Measurements from ENCODE around the gene RABGAP1L.

RABGAP1L gene

DNA sequence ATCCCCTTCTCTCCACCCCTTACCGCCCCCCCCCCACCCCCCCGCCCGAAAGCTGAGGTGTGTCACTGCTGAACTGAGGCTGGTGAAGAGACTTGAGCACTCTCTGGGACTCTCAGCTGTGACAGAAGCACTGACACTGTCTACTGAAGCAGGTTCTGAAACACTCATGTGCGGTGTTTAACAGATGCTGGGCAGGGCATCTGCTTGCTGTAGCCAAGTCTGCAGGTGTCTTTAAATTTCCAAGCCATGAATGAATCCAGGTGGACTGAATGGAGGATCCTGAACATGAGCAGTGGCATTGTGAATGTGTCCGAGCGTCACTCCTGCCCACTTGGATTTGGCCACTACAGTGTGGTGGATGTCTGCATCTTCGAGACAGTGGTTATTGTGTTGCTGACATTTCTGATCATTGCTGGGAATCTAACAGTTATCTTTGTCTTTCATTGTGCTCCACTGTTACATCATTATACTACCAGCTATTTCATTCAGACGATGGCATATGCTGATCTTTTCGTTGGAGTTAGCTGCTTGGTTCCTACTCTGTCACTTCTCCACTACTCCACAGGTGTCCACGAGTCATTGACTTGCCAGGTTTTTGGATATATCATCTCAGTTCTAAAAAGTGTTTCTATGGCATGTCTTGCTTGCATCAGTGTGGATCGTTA, 288.7 kb downstream of the RABGAP1L start, which contains the start of gene GPR52:
Gene GPR52 (plus strand): TSS at position 99 of the 665 bp plus-strand sequence. CDS start 148 bp downstream, at position 247.
- H3K9me3 ChIP-seq: no peaks in the 10 kb centered on the region
- no peaks in the 10 kb centered on the region for H3K36me3 ChIP-seq
- H3K9ac ChIP-seq: no peak within 1 kb of the TSS
- H3K4me3 ChIP-seq: no peak within 1 kb of the TSS
- no peaks in the 10 kb centered on the region for H3K4me1 ChIP-seq
- no peak within 1 kb of the TSS for H3K4me2 ChIP-seq
- H4K20me1 ChIP-seq: no peaks in the 10 kb centered on the region
- H3K27ac ChIP-seq: no peak within 1 kb of the TSS
- H3K27me3 ChIP-seq: no peaks in the 10 kb centered on the region
- no peak for TF ChIP-seq Cebpa-rat (IDR thresholded peaks at IDR 0.05)

DNA sequence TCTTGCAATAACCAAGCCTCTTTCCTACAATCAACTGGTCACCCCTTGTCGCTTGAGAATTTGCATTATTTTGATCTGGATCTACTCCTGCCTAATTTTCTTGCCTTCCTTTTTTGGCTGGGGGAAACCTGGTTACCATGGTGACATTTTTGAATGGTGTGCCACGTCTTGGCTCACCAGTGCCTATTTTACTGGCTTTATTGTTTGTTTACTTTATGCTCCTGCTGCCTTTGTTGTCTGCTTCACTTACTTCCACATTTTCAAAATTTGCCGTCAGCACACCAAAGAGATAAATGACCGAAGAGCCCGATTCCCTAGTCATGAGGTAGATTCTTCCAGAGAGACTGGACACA, 289.2 kb downstream of the RABGAP1L start:
- H3K27ac ChIP-seq: no peak overlapping the region
- H3K4me2 ChIP-seq: no peak overlapping the region
- no peak overlapping the region for H3K4me3 ChIP-seq
- no peaks in the 10 kb centered on the region for H3K4me1 ChIP-seq
- no peaks in the 10 kb centered on the region for H3K27me3 ChIP-seq
- no peaks in the 10 kb centered on the region for H3K36me3 ChIP-seq
- H4K20me1 ChIP-seq: no peaks in the 10 kb centered on the region
- H3K9me3 ChIP-seq: no peaks in the 10 kb centered on the region
- no peak for TF ChIP-seq Cebpa-rat (IDR thresholded peaks at IDR 0.05)
- H3K9ac ChIP-seq: no peak overlapping the region

DNA sequence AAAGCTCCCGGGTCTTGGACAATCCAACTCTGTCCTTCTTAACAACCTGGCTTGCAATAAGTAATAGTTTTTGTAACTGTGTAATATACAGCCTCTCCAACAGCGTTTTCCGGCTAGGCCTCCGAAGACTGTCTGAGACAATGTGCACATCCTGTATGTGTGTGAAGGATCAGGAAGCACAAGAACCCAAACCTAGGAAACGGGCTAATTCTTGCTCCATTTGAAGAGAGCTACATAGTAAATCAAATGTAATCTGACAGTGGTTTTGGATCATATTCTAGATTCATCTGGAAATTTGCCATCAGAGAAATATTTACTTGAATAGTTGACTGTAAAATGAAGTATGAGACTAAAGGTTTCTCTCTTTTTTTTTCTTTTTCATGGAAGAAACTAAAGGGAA, 289.7 kb downstream of the RABGAP1L start:
- Histone ChIP-seq H3K27me3 (no peaks in the 10 kb centered on the region), H3K4me1 (no peaks in the 10 kb centered on the region), H3K36me3 (no peaks in the 10 kb centered on the region), H4K20me1 (no peaks in the 10 kb centered on the region), H3K27ac (no peak overlapping the region), H3K4me3 (no peak overlapping the region), H3K9me3 (no peaks in the 10 kb centered on the region), H3K4me2 (no peak overlapping the region), H3K9ac (no peak overlapping the region)
- no peak for TF ChIP-seq Cebpa-rat (IDR thresholded peaks at IDR 0.05)

DNA sequence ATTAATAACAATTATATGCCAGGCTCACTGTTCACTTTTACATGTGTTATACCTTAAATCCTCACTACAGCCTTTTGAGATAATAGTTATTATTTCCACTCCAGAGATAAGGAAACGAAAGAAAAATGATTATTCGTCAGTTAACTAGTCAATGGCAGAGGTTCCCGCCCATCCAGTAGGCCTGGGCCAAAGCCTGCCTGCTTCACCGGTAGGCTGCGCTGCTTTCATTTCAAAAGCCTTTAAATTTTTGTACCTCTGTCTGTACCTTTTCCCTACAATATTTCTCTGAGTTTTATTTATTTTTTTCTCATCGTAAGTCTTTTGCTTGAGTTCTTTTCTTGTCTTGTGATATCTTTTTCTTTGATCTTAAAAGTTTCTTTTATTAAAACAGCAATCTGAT, 292.1 kb downstream of the RABGAP1L start:
- H3K36me3 ChIP-seq: no peaks in the 10 kb centered on the region
- H4K20me1 ChIP-seq: no peaks in the 10 kb centered on the region
- TF ChIP-seq Cebpa-rat (IDR thresholded peaks at IDR 0.05): no peak
- no peaks in the 10 kb centered on the region for H3K9me3 ChIP-seq
- H3K9ac ChIP-seq: no peak overlapping the region
- no peaks in the 10 kb centered on the region for H3K27me3 ChIP-seq
- H3K4me3 ChIP-seq: no peak overlapping the region
- H3K4me2 ChIP-seq: no peak overlapping the region
- H3K4me1 ChIP-seq: no peaks in the 10 kb centered on the region
- no peak overlapping the region for H3K27ac ChIP-seq

DNA sequence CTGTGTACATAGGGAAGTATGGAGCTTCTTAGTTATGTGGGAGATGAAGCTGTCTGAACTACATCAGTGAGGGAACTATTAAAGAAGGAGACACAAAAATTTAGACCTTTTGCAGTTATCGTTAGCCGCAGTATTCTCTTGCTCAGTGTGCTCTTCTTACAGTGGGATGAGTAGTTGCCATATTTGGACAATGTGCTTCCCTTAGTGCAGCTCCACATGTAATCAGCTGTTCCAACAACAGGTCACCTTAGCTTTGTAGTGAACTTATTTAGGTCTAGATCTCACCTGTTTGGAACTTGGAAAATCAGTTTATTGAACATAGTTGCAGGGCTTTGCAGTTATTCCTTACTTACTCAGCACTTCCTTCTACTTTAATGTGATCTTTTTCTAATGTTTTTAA, 306.5 kb downstream of the RABGAP1L start:
- no peak for TF ChIP-seq Cebpa-rat (IDR thresholded peaks at IDR 0.05)
- Histone ChIP-seq H3K27ac (no peak overlapping the region), H3K9ac (no peak overlapping the region), H3K27me3 (no peaks in the 10 kb centered on the region), H3K36me3 (no peaks in the 10 kb centered on the region), H3K4me2 (no peak overlapping the region), H3K4me1 (no peaks in the 10 kb centered on the region), H3K4me3 (no peak overlapping the region), H3K9me3 (no peaks in the 10 kb centered on the region), H4K20me1 (no peaks in the 10 kb centered on the region)

DNA sequence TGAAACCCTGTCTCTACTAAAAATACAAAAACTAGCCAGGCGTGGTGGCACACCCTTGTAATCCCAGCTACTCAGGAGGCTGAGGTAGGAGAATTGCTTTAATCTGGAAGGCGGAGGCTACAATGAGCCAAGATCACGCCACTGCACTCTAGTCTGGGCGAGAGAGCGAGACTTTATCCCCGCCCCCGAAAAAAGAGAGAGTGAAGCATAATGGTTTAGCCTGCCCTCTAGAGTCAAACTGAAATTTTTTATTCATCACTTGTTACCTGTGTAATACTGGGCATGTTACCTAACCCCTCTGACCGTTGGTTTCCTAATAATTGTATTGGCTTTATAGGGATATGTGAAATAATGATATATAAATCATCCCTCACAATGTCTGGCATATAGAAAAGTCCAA, 307.3 kb downstream of the RABGAP1L start:
- Histone ChIP-seq H3K27ac (no peak overlapping the region), H3K4me2 (no peak overlapping the region), H4K20me1 (no peaks in the 10 kb centered on the region), H3K9ac (no peak overlapping the region), H3K4me1 (no peaks in the 10 kb centered on the region), H3K9me3 (no peaks in the 10 kb centered on the region), H3K27me3 (no peaks in the 10 kb centered on the region), H3K36me3 (no peaks in the 10 kb centered on the region), H3K4me3 (no peak overlapping the region)
- TF ChIP-seq Cebpa-rat (IDR thresholded peaks at IDR 0.05): no peak

DNA sequence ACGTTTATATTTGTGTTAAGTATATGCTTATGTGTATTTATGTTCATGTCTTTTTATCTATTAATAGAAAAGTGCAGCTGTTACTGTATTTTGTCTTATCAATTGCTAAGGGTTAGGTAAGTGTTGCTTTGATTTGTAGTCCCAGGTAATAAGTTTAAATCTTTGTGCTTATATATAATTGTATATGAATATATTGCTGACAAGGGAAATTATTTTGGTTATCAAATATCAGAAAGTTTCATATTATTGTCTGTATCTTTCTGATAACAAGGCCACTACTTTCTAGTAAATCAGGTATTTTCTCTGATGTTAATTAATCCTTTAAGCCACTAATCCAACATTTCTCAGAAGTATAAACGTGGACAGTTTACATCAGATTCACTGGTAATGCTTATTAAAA, 309.7 kb downstream of the RABGAP1L start:
- Histone ChIP-seq H3K27me3 (no peaks in the 10 kb centered on the region), H3K4me2 (no peak overlapping the region), H3K27ac (no peak overlapping the region), H3K9me3 (no peaks in the 10 kb centered on the region), H3K36me3 (no peaks in the 10 kb centered on the region), H3K4me1 (no peaks in the 10 kb centered on the region), H3K4me3 (no peak overlapping the region), H4K20me1 (no peaks in the 10 kb centered on the region), H3K9ac (no peak overlapping the region)
- TF ChIP-seq Cebpa-rat (IDR thresholded peaks at IDR 0.05): no peak

DNA sequence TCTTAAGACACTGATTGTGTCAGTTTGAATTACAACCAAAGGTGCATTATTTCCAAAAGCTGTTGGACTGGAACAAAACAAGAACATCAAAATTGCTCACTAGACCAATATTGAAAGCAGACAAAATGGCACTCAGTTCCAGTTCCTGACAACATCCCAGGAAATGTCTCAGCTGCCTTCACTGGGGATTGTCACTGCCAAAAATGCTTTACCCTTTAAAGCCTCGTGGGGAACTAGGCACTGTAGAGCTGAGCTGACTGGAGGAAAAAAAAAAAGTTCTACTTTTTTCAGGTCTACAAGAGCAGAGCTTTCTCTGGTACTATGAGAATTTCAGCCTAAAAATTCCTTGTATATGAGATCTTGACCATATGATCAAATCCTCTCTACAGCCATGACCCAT, 310.4 kb downstream of the RABGAP1L start:
- Histone ChIP-seq H3K4me1 (no peaks in the 10 kb centered on the region), H3K9me3 (no peaks in the 10 kb centered on the region), H4K20me1 (no peaks in the 10 kb centered on the region), H3K4me3 (no peak overlapping the region), H3K9ac (no peak overlapping the region), H3K36me3 (no peaks in the 10 kb centered on the region), H3K4me2 (no peak overlapping the region), H3K27ac (no peak overlapping the region), H3K27me3 (no peaks in the 10 kb centered on the region)
- no peak for TF ChIP-seq Cebpa-rat (IDR thresholded peaks at IDR 0.05)

DNA sequence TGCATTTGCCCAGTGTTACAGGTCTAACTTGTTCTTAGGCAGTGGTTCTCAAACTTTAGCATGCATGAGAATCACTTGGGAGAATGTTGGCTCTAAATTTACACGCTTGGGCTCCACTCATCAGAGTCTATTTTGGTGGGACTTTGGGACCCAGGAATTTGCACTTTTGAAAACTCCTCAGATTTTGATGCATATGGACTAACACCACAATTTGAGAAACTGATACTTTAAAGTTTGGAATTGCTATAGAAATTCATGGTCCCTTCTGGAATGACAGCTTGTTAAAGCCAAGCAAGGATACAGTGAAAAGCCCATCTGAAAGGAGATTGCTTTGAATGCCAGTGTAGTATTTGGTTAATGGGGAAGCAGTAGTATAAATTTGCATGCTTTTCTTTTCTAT, 320.0 kb downstream of the RABGAP1L start:
- Histone ChIP-seq H3K9me3 (no peaks in the 10 kb centered on the region), H3K4me2 (no peak overlapping the region), H3K4me1 (no peaks in the 10 kb centered on the region), H3K27ac (no peak overlapping the region), H4K20me1 (no peaks in the 10 kb centered on the region), H3K4me3 (no peak overlapping the region), H3K36me3 (no peaks in the 10 kb centered on the region), H3K27me3 (no peaks in the 10 kb centered on the region), H3K9ac (no peak overlapping the region)
- no peak for TF ChIP-seq Cebpa-rat (IDR thresholded peaks at IDR 0.05)

DNA sequence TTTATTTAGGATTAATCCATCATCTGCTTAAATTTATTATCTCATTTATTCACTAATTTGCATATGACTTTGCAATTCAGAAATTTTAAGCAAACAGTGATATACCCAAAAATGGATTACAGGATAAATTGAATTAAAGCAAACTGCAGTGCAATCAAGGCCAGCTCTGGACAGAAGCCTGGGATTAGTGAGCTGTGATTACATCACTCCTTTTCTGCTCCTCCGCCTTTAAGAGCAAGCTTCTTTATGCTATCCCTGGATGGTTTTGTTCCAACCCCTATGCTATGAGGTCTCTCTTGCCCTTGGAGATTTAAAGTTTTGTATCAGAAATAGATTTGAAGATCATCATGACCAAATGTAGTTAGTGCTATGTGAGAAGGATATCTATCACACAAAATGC, 321.0 kb downstream of the RABGAP1L start:
- H3K4me2 ChIP-seq: no peak overlapping the region
- H3K27ac ChIP-seq: no peak overlapping the region
- H3K9me3 ChIP-seq: no peaks in the 10 kb centered on the region
- H3K27me3 ChIP-seq: no peaks in the 10 kb centered on the region
- no peaks in the 10 kb centered on the region for H4K20me1 ChIP-seq
- no peak for TF ChIP-seq Cebpa-rat (IDR thresholded peaks at IDR 0.05)
- H3K4me3 ChIP-seq: no peak overlapping the region
- no peak overlapping the region for H3K9ac ChIP-seq
- H3K36me3 ChIP-seq: no peaks in the 10 kb centered on the region
- H3K4me1 ChIP-seq: no peaks in the 10 kb centered on the region

DNA sequence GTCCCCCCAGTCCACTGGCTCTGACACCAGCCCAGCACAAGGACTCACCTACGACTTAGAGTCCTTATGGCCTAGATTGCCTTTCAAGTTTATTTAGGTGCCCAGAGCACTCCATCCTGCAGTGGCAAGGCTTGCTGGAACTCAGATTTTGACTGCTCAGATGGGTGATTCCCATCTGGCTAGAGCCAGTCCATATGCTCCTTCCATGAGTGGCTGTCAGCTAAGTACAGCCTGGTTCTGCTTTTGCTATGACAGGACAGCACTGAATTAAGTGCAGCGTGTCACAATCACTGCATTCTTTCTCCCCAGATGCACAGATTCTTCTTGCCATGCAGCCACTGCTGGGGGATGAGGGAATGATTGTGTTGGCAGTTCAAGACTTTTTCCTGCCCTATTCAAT, 332.3 kb downstream of the RABGAP1L start:
- no peak for TF ChIP-seq Cebpa-rat (IDR thresholded peaks at IDR 0.05)
- Histone ChIP-seq H3K9ac (no peak overlapping the region), H3K4me3 (no peak overlapping the region), H3K9me3 (no peaks in the 10 kb centered on the region), H3K4me1 (no peaks in the 10 kb centered on the region), H3K27ac (no peak overlapping the region), H4K20me1 (no peaks in the 10 kb centered on the region), H3K27me3 (no peaks in the 10 kb centered on the region), H3K4me2 (no peak overlapping the region), H3K36me3 (no peaks in the 10 kb centered on the region)
